Inferior parietal cortex (tissue), 1 donor: ENCODE data around the gene POLR2J2.
"Not testable (repeated sequence)": the region's sequence is repeated elsewhere in the genome, so short reads cannot be mapped to it uniquely, and the experiment has no call there.

Source experiments
- DNase-seq: peaks from one replicate; pipeline ENCODE4 v3.0.0-alpha.2; 2016; ENCODE audit errors: extremely low spot score

POLR2J2 gene

GRCh38 chr7:102671956-102672307 is 469 bp upstream of the POLR2J2 start:
- not testable (repeated sequence) for DNase-seq

DNA sequence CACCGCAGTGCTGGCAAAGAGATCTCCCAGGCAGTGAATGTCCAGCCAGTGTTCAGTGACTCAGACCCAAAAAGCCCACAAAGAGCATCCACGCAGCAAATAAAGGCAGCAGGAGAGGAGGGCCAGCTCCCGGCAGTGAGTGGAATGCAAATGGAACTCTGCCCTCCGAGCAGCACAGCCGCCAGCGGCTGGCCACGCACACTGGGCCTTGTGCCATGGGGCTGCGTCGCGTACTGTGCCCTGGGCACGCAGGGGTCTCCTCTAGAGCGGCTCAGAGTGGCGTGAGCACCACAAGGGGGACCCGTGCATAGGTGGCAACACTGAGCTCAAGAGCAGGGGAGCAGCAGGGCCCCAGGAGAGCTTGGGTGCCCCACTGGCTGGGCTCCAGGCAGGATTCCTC is 3.9 kb downstream of the POLR2J2 start:
- DNase-seq = not testable (repeated sequence)

GRCh38 chr7:102666850-102667249 is 4.6 kb downstream of the POLR2J2 start:
- not testable (repeated sequence) for DNase-seq

DNA sequence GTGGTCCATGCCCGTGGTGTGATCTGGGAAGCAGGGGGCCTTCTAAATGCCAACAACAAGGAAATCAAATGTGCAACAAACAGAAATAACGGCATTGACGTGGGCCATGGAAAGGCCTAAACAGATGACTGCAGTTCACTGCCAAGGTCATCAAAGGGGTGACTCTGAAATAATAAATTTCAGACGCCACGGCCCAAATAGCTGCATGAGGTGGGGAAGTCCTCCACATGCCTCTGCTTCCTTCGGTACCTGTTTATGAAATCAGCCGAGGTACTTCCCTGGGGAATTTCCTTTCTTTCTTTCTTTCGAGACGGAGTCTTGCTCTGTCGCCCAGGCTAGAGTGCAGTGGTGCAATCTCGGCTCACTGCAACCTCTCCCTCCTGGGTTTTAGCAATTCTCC is 6.7 kb downstream of the POLR2J2 start:
- not testable (repeated sequence) for DNase-seq

- DNase-seq = not testable (repeated sequence)
These were observed 21.5 kb downstream of the POLR2J2 start, which contains the start of gene SPDYE2B for GRCh38 chr7:102649924-102650323. TSS of gene SPDYE2B (plus strand) at chr7:102650319. CDS start at chr7:102652349, 2,030 bp downstream.

DNA sequence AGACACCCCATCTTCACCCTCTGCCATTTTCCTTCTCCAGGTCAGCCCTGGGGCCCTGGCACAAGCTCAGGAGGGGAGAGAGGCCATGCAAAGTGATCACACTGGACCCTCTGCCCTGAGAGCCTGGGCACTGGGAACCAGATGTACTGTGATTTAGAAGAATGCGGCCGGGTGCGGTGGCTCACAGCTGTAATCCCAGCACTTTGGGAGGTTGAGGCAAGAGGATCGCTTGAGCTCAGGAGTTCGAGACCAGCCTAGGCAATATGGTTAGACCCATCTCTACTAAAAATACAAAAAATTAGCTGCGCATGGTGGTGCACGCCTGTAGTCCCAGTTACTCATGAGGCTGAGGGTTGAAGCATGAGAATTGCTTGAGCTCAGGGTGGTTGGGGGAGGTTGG is 23.6 kb downstream of the POLR2J2 start:
- not testable (repeated sequence) for DNase-seq

GRCh38 chr7:102643404-102643803 is 28.1 kb downstream of the POLR2J2 start:
- DNase-seq = not testable (repeated sequence)

DNA sequence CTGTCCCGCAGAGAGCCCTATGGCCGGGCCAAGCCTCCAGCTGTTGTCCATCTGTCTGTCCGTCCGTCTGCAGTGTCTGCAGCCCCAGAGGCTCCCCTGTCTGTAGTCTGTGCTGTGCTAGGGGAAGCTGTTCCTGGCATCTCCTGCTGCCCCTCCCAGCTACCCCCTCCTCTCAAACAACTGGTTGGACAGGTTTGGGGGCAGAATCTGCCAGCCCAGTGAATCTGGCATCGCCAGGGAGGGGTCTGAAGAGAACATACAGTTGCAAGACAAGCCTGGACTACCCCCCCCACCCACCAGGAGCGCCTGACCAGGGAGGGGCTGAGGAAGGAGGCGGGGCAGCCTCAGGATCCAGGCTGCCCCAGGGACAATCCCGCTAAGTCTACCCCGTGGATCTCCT is 28.8 kb downstream of the POLR2J2 start, which contains the start of gene UPK3BL1:
TSS of gene UPK3BL1 (minus strand) at position 101 of the 400 bp plus-strand sequence. CDS start at position 51, 50 bp downstream.
- DNase-seq = not testable (repeated sequence)

DNA sequence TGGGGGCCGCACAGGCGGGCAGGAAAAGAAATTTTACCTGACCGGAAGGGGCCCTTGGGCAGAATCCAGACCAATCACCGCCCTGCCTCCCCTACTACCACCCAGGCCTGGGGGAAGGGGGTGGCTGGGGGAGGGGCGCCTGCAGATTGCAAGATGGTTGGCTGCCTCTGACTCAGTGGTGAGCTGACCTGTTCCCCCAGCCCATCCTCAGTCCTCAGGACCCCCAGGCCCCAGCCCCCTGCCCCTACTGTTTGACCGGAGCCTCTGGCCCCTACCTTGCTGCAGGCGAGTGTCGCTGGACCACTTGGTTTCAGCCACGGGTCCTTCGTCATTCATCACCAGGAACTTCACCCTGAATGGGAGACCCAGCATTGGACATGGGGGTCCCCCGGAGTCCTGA is 32.6 kb downstream of the POLR2J2 start:
- not testable (repeated sequence) for DNase-seq

GRCh38 chr7:102636956-102637355 is 34.5 kb downstream of the POLR2J2 start:
- DNase-seq = not testable (repeated sequence)

- DNase-seq = not testable (repeated sequence)
These were observed 36.1 kb downstream of the POLR2J2 start for GRCh38 chr7:102635354-102635753.

- not testable (repeated sequence) for DNase-seq
These were observed 37.2 kb downstream of the POLR2J2 start for GRCh38 chr7:102634299-102634698.

DNA sequence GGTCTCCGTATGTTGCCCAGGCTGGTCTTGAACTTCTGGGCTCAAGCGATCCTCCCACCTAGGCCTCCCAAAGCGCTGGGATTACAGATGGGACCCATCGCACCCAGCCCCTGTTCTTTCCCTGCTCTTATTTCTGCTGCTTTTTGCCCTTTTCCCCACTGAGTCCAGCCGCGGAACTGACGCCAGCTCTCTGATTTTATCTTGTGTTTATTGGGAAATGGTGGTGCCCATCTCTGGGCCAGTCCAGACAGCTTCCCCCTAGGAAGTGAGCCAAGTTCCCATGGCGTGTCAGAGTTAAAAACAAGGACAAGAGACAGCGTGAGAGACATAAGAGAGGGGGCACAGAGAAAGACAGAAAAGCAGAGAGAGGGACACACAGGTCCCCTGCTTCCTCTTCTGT is 40.8 kb downstream of the POLR2J2 start:
- not testable (repeated sequence) for DNase-seq

DNA sequence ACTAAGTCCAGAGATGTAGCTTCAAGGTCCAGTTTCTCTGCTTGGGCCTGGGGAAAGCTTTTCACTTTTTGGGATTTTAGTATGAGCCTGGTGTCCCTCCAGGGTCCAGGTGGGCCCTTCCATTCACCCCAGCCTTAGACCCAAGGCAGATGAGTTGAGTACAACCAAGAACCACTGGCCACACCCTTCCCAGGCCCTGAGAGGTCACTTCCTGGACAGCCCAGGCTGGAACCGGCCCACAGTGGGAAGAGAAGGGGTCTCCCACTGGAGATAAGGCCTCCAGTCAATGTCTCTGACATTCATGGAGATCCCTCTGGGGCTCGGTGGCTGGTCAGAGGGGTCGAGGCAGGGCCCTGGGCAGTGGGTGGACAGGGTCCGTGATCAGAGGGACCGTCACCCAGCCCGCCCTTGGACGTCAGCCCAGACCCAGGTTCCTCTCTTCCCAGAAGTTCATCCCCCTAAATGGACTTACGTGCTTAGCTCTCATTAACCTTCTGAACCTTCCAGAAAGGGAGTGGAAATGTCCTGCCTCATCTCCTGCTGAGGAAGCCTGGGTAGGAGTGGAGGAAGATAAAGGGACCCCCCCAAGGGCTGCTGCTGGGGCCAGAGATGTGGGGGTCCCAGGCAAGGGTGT is 44.1 kb downstream of the POLR2J2 start:
- DNase-seq = not testable (repeated sequence)

DNA sequence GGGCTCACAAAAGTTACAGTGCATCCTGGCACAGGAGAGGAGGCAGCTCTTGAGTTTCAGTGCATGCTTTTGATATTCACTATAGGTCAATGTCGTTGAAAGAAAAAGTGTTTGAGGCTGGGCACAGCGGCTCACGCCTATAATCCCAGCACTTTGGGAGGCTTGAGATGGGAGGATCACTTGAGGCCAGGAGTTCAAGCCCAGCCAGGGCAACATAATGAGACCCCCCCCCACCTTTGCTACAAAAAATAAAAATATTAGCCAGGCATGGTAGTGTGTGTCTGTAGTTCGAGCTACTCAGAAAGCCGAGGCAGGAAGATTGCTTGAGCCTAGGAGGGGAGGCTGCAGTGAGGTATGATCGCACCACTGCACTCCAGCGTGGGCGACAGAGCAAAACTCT is 53.3 kb downstream of the POLR2J2 start:
- not testable (repeated sequence) for DNase-seq

DNA sequence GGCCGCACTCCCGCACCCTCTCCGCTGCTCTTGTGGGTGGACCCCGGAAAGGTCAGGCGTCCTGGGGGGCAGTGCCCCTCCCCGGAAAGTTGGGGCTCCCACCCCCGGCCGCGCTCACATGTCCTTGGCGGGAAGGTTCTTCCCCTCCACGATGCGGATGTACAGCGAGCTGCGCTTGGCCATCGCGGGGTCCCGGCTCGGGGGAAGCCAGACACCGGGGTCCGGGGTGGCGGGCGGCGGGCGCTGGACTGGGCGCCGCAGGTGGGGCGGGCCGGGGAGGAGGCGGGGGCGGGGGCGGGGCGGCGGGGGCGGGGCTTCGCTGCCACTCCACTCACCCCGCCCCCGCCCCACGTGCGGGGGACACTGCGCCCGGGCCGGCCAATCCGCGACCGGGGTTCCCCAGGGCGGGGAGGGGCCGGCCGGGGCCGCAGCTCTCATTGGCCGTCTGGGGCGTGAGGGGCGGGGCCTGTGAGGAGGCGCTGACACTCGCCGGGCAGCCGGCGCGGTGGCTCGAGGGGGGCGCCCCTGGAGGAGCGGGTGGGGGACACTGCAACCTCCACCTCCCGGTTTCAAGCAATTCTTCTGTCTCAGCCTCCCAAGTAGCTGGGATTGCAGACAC is 54.8 kb downstream of the POLR2J2 start, which contains the start of gene RASA4:
TSS of gene RASA4 (minus strand) at position 250 of the 619 bp plus-strand sequence. CDS start at position 183, 67 bp downstream.
- peak; percentile 1 for DNase-seq
